Body of pancreas (tissue), 4 donors: Measurements from ENCODE around the gene BCL6B. TPM values are rescaled to one million over a fixed set of nuclear protein-coding genes. Genes with fewer than 3 reads are reported as not detected.

Experiments used
- ATAC-seq: fragments of 150-250 bp; one replicate; pipeline ENCODE4 v1.9.1; 2016
- DNase-seq, 4 donors: peaks; one replicate each; pipeline ENCODE4 v3.0.0-alpha.2; 2019
- H3K27ac ChIP-seq, 4 donors: fragments of 200-600 bp; sonication (generic); 1 replicate in 3 of 4; 2 replicates in 1 of 4; pipeline versions ENCODE4 v1.5.1 to v1.6.1; 2016 to 2019; ENCODE audit warnings: mild to moderate bottlenecking in 1 of 4, mixed read lengths in 1 of 4, moderate library complexity in 1 of 4
- H3K27me3 ChIP-seq, 2 donors: fragments of 200-600 bp; sonication (generic); one replicate each; pipeline ENCODE4 v1.6.0; 2016; ENCODE audit warnings: mild to moderate bottlenecking in 1 of 2
- H3K36me3 ChIP-seq, 2 donors: fragments of 200-600 bp; sonication (generic); replicated peaks in 1 of 2; 2 replicates each; pipeline ENCODE4 v1.5.1; 2016; ENCODE audit warnings: low read depth in 2 of 2; ENCODE audit not compliant: insufficient read depth in 1 of 2
- H3K4me1 ChIP-seq: fragments of 200-600 bp; sonication (generic); one replicate; pipeline ENCODE4 v1.6.0; 2016
- H3K4me3 ChIP-seq, 2 donors: fragments of 200-600 bp; sonication (generic); 1 replicate in 1 of 2; 2 replicates in 1 of 2; pipeline ENCODE4 v1.5.1; 2016 to 2019
- H3K9me3 ChIP-seq, 3 donors: fragments of 200-600 bp; sonication (generic); 1 replicate in 2 of 3; 2 replicates in 1 of 3; pipeline ENCODE4 v1.5.1; 2016
- POLR2A ChIP-seq, 3 donors: fragments of 450-650 bp; IDR thresholded peaks; one replicate each; pipeline ENCODE4 v1.6.1; 2016; ENCODE audit warnings: antibody characterized with exemption in 3 of 3, mild to moderate bottlenecking in 2 of 3
- WGBS, 2 donors: methylation state at CpG; one replicate each; pipeline ENCODE4 v1.1.5; 2017; 5-methylcytosine and 5-hydroxymethylcytosine counted together
- intact Hi-C: fragments of 100-400 bp; cut with DNase I; formaldehyde crosslinking; loops from one replicate; pipeline ENCODE4 v1.15.1; 2023
- total RNA-seq, 2 donors: library from RNA; depleted of rRNA; stranded (reverse); fragments of >200 nt; gene quantifications; one replicate each; pipeline ENCODE4 v1.1.0, GENCODE V29; 2016
- TF ChIP-seq, protein P1 (sequence below), 7 experiments: fragments of 450-650 bp in 4 of 7; fragments of 200-600 bp in 3 of 7; sonication (generic) in 3 of 7; IDR thresholded peaks; one replicate each; pipeline ENCODE4 v1.5.1; 2016 to 2019; ENCODE audit warnings: antibody characterized with exemption in 7 of 7

The BCL6B gene
- total RNA-seq, 2 donors from 2014 or later = 1.6 to 8.9 TPM

DNA sequence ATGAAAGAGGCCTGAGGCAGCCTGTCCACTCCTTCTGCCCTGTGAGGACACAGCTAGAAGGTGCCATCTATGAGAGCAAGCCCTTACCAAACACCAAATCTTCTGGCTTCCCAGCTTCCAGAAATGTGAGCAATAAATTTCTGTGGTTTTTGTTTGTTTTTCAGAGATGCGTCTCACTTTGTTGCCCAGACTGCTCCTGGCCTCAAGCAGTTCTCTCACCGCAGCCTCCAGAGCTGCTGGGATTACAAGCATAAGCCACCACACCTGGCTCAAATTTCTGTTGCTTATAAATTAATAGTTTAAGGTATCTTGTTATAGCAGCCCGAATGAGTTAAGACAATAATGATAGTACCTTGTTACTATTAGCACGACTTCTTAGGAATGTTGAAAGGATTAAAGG lies 33.5 kb downstream of the BCL6B start:
- Histone ChIP-seq H3K4me3 (no peak overlapping the region), H3K36me3 (no peaks in the 10 kb centered on the region), H3K27me3 (no peaks in the 10 kb centered on the region), H3K9me3 (no peaks in the 10 kb centered on the region), H3K4me1 (no peaks in the 10 kb centered on the region), H3K27ac (no peak overlapping the region)
- no peak for DNase-seq
- ATAC-seq = no peak
- TF ChIP-seq, protein P1, sequence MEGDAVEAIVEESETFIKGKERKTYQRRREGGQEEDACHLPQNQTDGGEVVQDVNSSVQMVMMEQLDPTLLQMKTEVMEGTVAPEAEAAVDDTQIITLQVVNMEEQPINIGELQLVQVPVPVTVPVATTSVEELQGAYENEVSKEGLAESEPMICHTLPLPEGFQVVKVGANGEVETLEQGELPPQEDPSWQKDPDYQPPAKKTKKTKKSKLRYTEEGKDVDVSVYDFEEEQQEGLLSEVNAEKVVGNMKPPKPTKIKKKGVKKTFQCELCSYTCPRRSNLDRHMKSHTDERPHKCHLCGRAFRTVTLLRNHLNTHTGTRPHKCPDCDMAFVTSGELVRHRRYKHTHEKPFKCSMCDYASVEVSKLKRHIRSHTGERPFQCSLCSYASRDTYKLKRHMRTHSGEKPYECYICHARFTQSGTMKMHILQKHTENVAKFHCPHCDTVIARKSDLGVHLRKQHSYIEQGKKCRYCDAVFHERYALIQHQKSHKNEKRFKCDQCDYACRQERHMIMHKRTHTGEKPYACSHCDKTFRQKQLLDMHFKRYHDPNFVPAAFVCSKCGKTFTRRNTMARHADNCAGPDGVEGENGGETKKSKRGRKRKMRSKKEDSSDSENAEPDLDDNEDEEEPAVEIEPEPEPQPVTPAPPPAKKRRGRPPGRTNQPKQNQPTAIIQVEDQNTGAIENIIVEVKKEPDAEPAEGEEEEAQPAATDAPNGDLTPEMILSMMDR (IDR thresholded peaks at IDR 0.05) = no peak
- no peak for TF ChIP-seq POLR2A (IDR thresholded peaks at IDR 0.05)
- intact Hi-C loops = no loop called here
- 84 to 85% methylated on average over 4 of the region's 4 CpGs for WGBS, 2 donors

DNA sequence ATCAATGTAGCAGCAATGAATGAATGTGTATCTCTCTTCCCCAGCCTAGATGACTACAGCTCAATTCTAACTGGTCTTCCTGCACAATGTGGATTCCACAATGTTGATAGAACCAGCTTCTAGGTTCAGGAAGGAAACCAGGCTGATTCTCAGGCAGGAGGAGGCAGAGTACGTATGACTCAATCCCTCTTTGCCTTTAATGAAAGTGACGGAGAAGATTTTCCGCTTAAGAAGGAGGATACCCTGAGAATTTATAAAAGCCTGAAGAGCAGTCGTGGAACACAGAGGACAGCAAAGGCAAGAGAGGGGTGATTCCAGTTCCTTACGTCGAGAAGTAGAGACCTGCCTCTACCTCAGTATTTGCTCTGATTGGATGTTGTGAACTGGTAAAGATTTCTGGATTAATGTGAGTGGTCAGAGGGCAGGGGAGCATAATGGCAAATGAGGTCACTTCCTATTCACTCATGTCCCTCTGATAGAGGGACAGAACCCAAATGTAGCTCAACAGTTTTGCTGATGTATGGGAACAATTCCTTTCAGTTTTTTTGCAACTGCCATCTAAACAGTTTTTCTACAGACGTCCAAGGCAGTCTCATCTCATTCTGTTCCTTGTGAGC lies 36.1 kb downstream of the BCL6B start:
- Histone ChIP-seq H3K4me1 (no peaks in the 10 kb centered on the region), H3K9me3 (no peaks in the 10 kb centered on the region), H3K27ac (no peak overlapping the region), H3K36me3 (no peaks in the 10 kb centered on the region), H3K4me3 (no peak overlapping the region), H3K27me3 (no peaks in the 10 kb centered on the region)
- ATAC-seq (no peak), DNase-seq (no peak)
- 54 to 62% methylated on average over 7 of the region's 7 CpGs for WGBS, 2 donors
- intact Hi-C loops = no loop called here
- TF ChIP-seq POLR2A (IDR thresholded peaks at IDR 0.05) = no peak
- TF ChIP-seq, protein P1 (IDR thresholded peaks at IDR 0.05) = no peak

DNA sequence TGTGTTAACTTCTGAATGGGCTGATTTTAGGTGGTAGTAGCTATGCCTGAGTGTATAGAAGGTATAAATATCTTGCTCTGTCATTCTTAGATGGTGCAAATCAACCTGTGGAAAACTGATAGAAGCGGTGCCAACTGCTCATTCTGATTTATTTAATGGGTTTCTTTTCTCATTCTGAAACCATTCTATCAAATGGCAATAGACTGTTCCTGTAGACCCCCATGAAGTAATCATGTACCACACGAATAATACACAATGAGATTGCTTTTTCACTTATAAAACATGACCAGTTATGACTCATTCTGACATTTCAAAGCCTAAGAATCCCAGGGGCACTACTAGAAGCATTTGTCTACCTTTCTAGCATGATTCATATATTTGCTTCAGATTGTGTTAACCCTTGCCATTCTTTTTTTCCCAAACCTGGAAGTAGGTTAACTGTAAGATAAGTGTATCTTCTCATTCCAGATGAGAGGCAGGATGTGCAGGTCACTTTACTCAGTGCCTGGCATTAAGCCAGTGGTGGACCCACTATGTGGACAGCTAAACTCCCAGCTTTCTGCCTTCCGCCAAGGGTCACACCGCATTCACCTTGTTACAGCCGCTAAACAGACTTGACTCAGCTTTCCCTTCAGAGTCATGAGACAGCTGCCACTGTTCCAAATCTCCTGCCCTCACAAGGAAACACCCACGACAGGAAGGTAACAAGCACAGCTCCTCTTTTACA lies 37.5 kb downstream of the BCL6B start:
- Histone ChIP-seq H3K27me3 (no peaks in the 10 kb centered on the region), H3K27ac (no peak overlapping the region), H3K4me3 (no peak overlapping the region), H3K9me3 (no peaks in the 10 kb centered on the region), H3K4me1 (no peaks in the 10 kb centered on the region), H3K36me3 (no peaks in the 10 kb centered on the region)
- WGBS, 2 donors = 42 to 43% methylated on average over 6 of the region's 6 CpGs
- DNase-seq (no peak), ATAC-seq (no peak)
- intact Hi-C loops = loop anchor here (10.0 kb wide), 1 partner anchor 224 kb away; the partner anchor contains the start of gene SLC2A4
- TF ChIP-seq, protein P1 (IDR thresholded peaks at IDR 0.05) = no peak
- TF ChIP-seq POLR2A (IDR thresholded peaks at IDR 0.05) = no peak

DNA sequence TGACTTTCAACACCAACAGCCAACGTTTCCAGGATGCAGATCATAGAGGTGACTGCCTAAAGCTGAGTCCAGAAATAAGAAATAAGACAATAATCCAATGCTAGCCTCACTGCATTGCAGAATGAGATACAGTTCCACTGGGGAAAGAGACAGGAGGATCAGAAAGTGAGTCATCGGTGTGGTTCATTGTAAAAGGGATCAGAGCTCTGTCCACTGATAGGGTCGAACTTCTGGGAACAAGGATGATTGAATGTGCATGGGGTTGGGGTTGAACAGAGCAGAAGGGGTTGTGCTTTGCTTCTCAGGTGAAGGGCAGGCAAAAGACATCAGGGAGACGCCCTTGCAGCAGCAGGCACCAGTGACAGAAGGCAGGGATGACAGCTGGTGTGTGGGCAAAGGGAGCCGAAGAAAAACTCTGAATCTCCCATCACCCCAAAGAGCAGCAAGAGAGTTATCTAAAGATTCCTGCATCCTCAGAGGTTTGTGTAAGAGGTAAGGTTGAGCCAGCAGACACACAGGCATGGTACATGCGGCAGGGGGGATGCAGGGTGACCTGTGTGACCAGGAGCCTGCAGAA lies 40.8 kb downstream of the BCL6B start:
- ATAC-seq = no peak
- Histone ChIP-seq H3K4me1 (no peaks in the 10 kb centered on the region), H3K36me3 (no peaks in the 10 kb centered on the region), H3K9me3 (peaks cover 0 to 12% (median 0%) of the 10 kb centered on the region in 3 donors), H3K4me3 (no peak overlapping the region), H3K27me3 (no peaks in the 10 kb centered on the region), H3K27ac (no peak overlapping the region)
- intact Hi-C loops = loop anchor here (10.0 kb wide), 1 partner anchor 221 kb away; the partner anchor contains the start of gene SLC2A4
- WGBS, 2 donors = 50 to 56% methylated on average over 6 of the region's 6 CpGs
- no peak for DNase-seq
- no peak for TF ChIP-seq POLR2A (IDR thresholded peaks at IDR 0.05)
- TF ChIP-seq, protein P1 (IDR thresholded peaks at IDR 0.05) = no peak
